ENCODE measurements around the gene CHD5. TPM values are rescaled to one million over a fixed set of nuclear protein-coding genes. Genes with fewer than 3 reads are reported as not detected.

CHD5 gene
- total and polyA plus RNA-seq, 2 of the 13 experiments (the other 11 are each of a cell fraction or from before 2014, with no cell fraction given) = 0.02 to 0.21 TPM

- TF ChIP-seq TIGD3 (CRISPR knock-in tag; IDR thresholded peaks at IDR 0.05; ENCODE audit: borderline replicate concordance) (peak; percentile 68; the same call in 1 of the 2 replicates), DZIP1 (CRISPR knock-in tag; IDR thresholded peaks at IDR 0.05) (no peak), RAD51 (IDR thresholded peaks at IDR 0.05; ENCODE audit: borderline replicate concordance) (no peak), CSRNP1 (CRISPR knock-in tag; IDR thresholded peaks at IDR 0.05) (peak; percentile 94), ZNF672 (CRISPR knock-in tag; IDR thresholded peaks at IDR 0.05) (no peak), BCL3 (CRISPR knock-in tag; IDR thresholded peaks at IDR 0.05) (0 out of 2 replicates have a peak, but pooled peaks have one; percentile 66), CBX1 (IDR thresholded peaks at IDR 0.05; ENCODE audit: low read depth) (no peak), CREM (IDR thresholded peaks at IDR 0.05) (no peak), CREM (CRISPR knock-in tag; IDR thresholded peaks at IDR 0.05) (no peak), FOSL2 (CRISPR knock-in tag; IDR thresholded peaks at IDR 0.05) (no peak), ZBTB20 (CRISPR knock-in tag; IDR thresholded peaks at IDR 0.05; ENCODE audit: borderline replicate concordance, low read depth) (peak; percentile 62; the same call in 1 of the 2 replicates), ZNF691 (CRISPR knock-in tag; IDR thresholded peaks at IDR 0.05; ENCODE audit: borderline replicate concordance, low read depth) (no peak), HOXA7 (CRISPR knock-in tag; IDR thresholded peaks at IDR 0.05) (no peak), MEIS2 (CRISPR knock-in tag; IDR thresholded peaks at IDR 0.05) (peak; percentile 51)
- TF ChIP-seq, protein P1, sequence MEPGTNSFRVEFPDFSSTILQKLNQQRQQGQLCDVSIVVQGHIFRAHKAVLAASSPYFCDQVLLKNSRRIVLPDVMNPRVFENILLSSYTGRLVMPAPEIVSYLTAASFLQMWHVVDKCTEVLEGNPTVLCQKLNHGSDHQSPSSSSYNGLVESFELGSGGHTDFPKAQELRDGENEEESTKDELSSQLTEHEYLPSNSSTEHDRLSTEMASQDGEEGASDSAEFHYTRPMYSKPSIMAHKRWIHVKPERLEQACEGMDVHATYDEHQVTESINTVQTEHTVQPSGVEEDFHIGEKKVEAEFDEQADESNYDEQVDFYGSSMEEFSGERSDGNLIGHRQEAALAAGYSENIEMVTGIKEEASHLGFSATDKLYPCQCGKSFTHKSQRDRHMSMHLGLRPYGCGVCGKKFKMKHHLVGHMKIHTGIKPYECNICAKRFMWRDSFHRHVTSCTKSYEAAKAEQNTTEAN (CRISPR knock-in tag; conservative IDR thresholded peaks at IDR 0.05) = no peak; the same call in 1 of the 2 replicates
- TF ChIP-seq, protein P2, sequence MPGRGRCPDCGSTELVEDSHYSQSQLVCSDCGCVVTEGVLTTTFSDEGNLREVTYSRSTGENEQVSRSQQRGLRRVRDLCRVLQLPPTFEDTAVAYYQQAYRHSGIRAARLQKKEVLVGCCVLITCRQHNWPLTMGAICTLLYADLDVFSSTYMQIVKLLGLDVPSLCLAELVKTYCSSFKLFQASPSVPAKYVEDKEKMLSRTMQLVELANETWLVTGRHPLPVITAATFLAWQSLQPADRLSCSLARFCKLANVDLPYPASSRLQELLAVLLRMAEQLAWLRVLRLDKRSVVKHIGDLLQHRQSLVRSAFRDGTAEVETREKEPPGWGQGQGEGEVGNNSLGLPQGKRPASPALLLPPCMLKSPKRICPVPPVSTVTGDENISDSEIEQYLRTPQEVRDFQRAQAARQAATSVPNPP (CRISPR knock-in tag; IDR thresholded peaks at IDR 0.05) = no peak
- TF ChIP-seq, protein P3, sequence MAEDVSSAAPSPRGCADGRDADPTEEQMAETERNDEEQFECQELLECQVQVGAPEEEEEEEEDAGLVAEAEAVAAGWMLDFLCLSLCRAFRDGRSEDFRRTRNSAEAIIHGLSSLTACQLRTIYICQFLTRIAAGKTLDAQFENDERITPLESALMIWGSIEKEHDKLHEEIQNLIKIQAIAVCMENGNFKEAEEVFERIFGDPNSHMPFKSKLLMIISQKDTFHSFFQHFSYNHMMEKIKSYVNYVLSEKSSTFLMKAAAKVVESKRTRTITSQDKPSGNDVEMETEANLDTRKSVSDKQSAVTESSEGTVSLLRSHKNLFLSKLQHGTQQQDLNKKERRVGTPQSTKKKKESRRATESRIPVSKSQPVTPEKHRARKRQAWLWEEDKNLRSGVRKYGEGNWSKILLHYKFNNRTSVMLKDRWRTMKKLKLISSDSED (CRISPR knock-in tag; IDR thresholded peaks at IDR 0.05) = no peak
Measured at GRCh38 chr1:6205849-6206519, 25.9 kb upstream of the CHD5 start, which contains the start of gene RNF207 (continued).

Measured in HepG2 (cell line).